HG03520 (cell line): ENCODE data around the gene RB1.
"Not testable (repeated sequence)": the region's sequence is repeated elsewhere in the genome, so short reads cannot be mapped to it uniquely, and the experiment has no call there.

Source experiments
- ATAC-seq: cut with Tn5 transposase; IDR thresholded peaks from one replicate; pipeline ENCODE4 v1.9.1; 2021; ENCODE audit warnings: mild to moderate bottlenecking, moderate library complexity; ENCODE audit not compliant: unreplicated experiment

Gene RB1

DNA sequence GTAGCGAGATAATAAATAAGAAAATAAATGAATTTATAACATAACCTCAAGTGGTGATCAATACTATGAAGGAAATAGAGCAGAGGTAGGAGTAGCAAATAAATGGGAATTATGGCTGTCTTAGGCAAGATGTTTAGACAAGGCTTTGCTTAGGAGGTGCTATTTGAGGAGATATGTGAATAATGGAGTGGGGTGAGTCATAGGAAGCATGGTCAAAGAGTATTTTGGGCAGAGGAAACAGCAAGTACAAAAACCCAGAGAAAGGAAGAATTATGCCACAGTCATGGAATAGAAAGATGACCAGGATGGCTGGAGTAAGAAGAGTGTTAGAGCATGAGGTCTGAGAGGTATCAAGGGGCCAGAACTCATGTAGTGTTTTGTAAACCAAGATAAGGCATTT, 142.9 kb downstream of the RB1 start:
- ATAC-seq: no peak

GRCh38 chr13:48448285-48448958, 144.9 kb downstream of the RB1 start:
- no peak for ATAC-seq

- ATAC-seq: no peak
These were observed 145.5 kb downstream of the RB1 start for GRCh38 chr13:48448959-48449614.

GRCh38 chr13:48449656-48450055, 146.1 kb downstream of the RB1 start:
- no peak for ATAC-seq

- not testable (repeated sequence) for ATAC-seq
These were observed 147.6 kb downstream of the RB1 start for GRCh38 chr13:48451196-48451595.

GRCh38 chr13:48456546-48456945, 153.0 kb downstream of the RB1 start:
- ATAC-seq: no peak

DNA sequence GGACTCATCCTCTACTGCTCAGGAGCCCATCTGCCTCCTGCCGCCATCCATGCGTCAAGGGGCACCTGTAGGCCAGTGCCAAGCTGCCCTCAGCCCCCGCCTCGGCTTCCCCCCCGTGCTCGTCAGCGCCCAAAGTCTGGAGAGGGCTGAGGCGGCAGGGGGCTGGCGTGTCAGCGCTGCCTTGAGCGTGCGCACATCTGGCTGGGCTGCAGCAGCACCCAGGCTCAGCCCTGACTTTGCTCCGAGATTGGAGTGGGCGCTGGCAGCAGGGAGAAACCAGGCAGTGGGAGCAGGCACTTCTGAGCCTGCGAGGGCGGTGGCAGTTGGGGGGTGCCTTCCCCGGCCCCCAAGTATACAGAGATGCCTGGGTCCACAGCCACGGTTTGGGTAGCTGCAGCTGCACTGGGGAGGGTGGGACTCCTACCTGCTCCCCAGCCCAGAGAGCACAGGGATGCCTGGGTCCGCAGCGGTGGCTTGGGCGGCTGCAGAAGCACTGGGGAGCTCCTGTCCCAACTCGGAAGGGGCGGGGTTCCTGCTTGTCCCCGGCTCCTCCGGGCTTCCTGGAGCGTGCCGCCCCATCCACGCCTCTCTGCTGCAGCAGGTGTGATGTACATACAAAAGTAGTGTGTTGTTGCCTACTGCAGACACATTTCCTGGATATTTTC, 154.2 kb downstream of the RB1 start:
- ATAC-seq: no peak

DNA sequence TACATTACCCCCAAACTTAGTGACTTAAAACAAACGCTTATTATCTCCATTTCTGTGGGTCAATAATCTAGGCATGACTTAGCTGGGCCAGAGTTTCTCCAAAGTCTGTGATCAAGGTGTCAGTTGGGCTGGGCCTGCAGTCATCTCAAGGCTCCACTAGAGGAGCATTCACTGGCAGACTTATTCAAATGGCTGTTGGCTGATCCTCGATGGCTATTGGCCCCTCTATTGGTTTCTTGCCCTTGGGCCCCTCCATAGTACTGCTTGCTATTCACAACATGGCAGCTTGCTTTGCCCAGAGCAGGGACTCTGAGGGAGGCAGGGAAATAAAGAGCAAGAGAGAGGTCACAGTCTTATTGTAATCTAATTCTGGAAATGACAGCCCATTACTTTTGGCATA, 171.7 kb downstream of the RB1 start:
- no peak for ATAC-seq

- no peak for ATAC-seq
These were observed 172.7 kb downstream of the RB1 start for GRCh38 chr13:48476215-48476614.

DNA sequence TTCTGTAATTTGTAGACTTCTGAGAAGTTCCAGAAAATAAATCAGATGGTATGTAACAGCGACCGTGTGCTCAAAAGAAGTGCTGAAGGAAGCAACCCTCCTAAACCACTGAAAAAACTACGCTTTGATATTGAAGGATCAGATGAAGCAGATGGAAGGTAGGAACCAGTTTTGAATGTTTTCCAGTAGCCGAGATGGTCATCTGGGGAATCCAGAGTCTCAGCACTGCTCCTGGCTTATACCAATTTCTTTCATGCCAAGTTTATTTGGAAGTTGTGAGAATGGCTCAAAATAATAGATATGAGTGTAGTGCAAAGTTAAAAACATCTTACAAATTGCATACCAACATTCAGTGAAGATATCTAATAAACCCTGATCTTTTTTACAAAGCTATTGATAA, 173.1 kb downstream of the RB1 start:
- no peak for ATAC-seq

DNA sequence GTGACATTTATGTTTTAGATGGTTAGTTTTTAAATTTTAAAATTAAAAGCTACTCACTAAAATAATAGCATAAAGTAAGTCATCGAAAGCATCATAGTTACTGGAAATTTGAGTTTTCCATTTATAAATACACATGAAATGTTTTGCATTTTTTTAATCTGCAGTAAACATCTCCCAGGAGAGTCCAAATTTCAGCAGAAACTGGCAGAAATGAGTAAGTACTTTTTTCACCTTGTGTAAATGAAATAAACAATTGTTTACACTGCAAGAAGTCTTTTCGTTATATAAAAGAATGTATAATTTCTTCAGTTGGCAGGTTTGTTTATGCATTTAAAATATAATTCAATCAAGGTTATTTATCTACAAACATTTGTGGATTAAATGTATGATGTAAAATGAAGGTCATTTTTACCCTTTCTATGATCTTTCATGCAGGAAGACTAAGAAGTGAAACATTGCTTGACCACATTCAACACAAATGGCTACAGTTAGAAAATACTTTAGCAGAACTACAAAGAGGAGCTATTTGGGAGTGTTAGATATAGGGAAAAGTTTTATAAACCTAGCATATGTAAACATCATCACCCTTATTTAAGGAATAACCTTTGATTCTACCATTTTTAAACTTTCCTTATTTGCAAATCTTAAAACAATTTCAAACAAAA, 173.8 kb downstream of the RB1 start:
- no peak for ATAC-seq

DNA sequence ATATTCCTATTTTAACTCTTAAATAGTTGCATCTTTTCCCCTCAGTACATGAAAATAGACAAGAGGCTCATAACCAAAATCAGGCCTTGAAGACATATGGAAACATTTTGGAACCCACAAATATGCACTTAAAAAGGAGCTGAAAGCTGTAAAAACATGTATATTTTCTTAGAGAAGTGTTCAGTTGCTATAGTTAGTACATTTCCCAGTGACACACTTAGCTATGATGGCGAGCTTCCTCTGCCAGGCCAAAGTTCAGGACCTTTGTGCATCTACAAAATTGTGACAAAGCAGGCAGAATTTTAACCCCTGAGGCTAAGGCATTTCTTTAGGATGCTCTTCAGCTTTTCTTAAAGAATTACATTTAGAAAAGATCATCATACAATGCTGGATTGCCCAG, 174.8 kb downstream of the RB1 start:
- no peak for ATAC-seq

DNA sequence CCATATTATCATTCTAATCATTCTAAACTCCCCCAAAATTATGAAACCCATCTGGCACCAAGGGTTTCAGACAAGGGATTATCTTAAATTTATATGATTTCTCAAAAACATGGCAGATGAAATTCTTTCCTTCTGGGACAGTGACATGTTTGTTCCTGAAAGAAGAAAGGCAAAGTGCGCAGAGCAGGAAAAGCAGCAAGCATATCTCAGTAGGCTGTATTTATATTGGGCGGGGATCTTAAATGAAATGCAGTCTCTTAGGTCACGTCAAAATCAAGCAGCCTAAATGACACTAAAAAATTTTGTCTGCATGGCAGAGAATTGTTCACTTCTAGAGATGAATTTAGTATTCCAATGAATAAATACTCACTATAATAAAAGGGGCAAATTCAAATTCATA, 180.0 kb downstream of the RB1 start:
- no peak for ATAC-seq

DNA sequence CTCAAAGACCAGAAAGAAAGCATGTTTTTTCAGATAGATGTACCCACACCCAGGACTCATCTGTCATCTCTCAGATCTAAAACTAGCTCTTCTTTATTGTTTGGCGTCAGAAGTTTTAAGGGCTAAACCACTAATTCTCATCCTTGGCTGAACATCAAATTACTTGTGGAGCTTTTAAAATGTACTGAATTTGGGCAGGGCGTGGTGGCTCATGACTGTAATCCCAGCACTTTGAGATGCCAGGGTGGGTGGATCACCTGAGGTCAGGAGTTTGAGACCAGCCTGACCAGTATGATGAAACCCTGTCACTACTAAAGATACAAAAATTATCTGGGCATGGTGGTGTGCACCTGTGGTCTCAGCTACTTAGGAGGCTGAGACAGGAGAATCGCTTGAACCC, 181.9 kb downstream of the RB1 start:
- no peak for ATAC-seq

DNA sequence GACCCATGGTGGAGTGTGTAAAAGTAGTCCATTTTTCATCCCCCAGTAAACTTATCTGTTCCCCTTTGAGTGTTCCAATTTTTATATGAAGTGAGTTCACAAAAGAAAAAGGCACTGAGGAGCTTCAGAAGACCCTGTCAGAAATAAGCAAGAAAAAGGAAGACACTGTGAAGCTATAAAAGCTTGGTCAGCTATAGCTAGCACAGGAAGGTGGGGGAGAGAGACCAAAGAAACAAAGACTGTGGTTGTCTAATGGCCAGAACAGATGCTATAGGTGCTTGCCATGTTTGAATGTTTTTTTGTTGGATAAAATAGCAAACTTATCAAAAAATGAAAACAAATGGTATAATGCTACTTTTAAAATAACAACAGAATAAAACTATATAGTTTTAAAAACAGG, 182.8 kb downstream of the RB1 start:
- ATAC-seq: no peak

GRCh38 chr13:48486836-48487235, 183.3 kb downstream of the RB1 start:
- ATAC-seq: no peak

DNA sequence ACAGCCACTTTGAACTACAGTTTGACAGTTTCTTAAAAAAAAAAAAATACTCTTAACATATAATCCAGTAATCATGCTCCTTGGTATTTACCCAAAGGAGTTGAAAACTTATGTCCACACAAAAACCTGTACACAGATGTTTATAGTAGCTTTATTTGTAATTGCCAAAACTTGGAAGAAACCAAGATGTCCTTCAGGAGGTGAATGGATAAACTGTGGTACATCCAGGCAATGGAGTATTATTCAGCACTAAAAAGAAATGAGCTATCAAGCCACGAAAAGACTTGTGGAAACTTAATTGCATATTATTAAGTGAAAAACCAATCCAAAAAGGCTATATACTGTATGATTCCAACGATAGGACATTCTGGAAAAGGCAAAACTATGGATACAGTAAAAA, 184.4 kb downstream of the RB1 start:
- ATAC-seq: no peak

DNA sequence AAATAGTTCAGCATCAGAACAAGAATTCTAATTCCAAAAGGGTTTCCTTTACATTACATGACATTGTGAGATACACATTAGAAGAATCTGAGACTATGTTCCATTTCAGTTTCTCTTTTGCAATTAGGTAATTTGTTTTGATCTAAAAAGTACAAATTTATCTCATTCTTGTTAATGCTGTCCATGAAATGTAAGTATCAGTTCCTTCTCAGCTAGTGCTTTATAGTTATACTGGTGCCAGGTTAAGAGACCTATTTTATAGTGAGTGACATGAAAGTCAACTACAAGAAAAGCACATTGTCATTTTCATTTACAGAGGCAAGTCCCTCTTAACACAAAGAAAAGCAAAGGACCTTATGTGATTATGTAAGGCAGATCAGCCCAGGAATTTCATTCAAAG, 185.4 kb downstream of the RB1 start:
- no peak for ATAC-seq

DNA sequence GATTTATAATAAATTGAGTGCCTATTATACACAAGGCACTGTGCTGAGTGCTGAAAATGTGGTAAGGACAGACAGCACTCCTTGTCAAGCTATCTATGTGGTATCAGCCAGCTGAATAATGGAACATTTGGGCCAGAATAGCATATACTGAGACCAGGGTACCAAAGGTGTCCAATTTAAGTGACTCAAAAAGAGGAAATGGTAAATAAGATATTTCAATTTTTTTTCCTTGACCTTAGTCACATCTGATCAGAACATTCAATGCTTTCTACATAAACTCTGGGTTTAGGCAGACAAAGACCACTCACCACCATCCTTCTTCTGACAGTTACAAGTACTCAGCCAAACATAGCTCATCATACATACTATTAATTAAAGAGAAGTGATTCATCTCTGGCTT, 186.1 kb downstream of the RB1 start:
- no peak for ATAC-seq

DNA sequence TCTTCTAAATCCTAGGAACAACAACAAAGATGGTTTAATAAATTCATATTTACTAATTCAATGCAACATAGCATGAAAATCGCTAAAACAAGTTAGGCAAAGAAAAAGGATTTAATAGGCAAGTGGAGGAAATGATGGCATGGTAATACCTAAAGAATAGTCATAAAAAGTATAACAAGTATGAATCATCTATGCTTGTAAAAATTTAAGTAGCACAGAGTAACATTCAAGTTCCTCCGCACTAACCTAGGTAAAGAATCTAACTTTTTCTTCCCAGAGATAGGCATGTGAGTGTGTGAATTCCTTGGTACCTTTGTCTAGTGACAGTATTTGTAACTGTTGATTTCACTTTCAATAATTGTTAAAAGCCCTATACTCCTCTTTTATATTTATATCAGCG, 186.7 kb downstream of the RB1 start:
- ATAC-seq: no peak

DNA sequence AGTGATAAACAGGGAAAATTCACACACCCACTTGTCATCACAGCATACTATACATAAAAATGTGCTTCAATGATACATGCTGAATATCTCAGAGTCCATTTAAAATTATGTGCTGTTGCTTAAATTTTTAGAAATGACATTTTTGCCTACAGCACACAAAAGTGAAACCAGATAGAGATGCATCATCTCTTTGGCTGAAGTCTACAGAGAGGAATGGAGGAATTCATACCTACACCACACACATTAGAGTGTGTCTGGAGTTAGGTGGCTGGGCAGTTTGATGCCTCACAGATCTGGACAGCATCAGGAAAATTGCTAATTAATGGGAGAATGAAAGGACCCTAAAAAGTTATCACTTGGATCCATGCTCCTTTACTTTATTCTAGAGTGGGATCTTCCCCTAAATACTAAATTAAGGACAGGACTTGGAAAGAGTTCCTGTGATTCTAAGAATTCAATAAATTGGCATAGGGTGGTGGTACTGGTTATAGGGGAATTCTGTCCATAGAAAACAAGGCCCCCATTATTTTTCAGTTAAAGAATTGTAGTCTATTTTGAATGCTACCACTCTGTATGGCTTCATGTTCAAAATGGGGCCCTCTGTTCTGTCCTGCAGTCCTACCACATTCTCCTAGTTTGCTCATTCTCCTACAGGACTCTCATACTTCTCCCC, 188.0 kb downstream of the RB1 start:
- ATAC-seq: no peak
